Endodermal cell (in vitro differentiated cells): ENCODE measurements around the gene LRRK1. TPM values are rescaled to one million over a fixed set of nuclear protein-coding genes. Genes with fewer than 3 reads are reported as not detected.
A peak's percentile ranks its signal among the peaks of the same experiment; 100 is the strongest.

Source experiments
- DNase-seq: peaks from one replicate; pipeline ENCODE4 v3.0.0-alpha.2; 2017
- H3K27ac ChIP-seq: 2 replicates; pipeline ENCODE4 v1.5.1; 2013; ENCODE audit warnings: mild to moderate bottlenecking, low read depth, low read length, moderate library complexity
- H3K27me3 ChIP-seq: 2 replicates; pipeline ENCODE4 v1.6.1; 2013; ENCODE audit warnings: mild to moderate bottlenecking, low read length, moderate library complexity; ENCODE audit not compliant: insufficient read depth, control insufficient read depth, poor library complexity, severe bottlenecking
- H3K36me3 ChIP-seq: 2 replicates; pipeline ENCODE4 v1.7.0; 2013; ENCODE audit warnings: mild to moderate bottlenecking, low read length, moderate library complexity; ENCODE audit not compliant: control insufficient read depth, insufficient read depth
- H3K4me1 ChIP-seq: one replicate; pipeline ENCODE4 v1.7.0; 2013; ENCODE audit warnings: low read length; ENCODE audit not compliant: control insufficient read depth, insufficient read depth
- H3K4me3 ChIP-seq: 2 replicates; pipeline ENCODE4 v1.5.1; 2013; ENCODE audit warnings: mild to moderate bottlenecking, low read length, moderate library complexity
- H3K9ac ChIP-seq: 2 replicates; pipeline ENCODE4 v1.6.1; 2013; ENCODE audit warnings: mild to moderate bottlenecking, low read length, moderate library complexity; ENCODE audit not compliant: poor library complexity, severe bottlenecking; ENCODE audit errors: extremely low read depth
- H3K9me3 ChIP-seq: 2 replicates; pipeline ENCODE4 v1.6.1; 2013; ENCODE audit warnings: mild to moderate bottlenecking, low read length, moderate library complexity; ENCODE audit not compliant: control insufficient read depth
- H3K27ac Mint-ChIP-seq: 2 replicates; pipeline ENCODE4 v1.8.0; 2020; ENCODE audit warnings: mixed read lengths
- H3K27me3 Mint-ChIP-seq: 2 replicates; pipeline ENCODE4 v1.8.0; 2021; ENCODE audit warnings: mild to moderate bottlenecking, mixed read lengths; ENCODE audit not compliant: insufficient read depth
- H3K36me3 Mint-ChIP-seq: 2 replicates; pipeline ENCODE4 v1.8.0; 2020; ENCODE audit warnings: low read depth, mixed read lengths
- H3K4me1 Mint-ChIP-seq: 2 replicates; pipeline ENCODE4 v1.8.0; 2020; ENCODE audit warnings: mixed read lengths
- H3K4me3 Mint-ChIP-seq: 2 replicates; pipeline ENCODE4 v1.8.0; 2020; ENCODE audit warnings: mild to moderate bottlenecking, moderate library complexity, mixed read lengths
- H3K9me3 Mint-ChIP-seq: 2 replicates; pipeline ENCODE4 v1.8.0; 2020; ENCODE audit warnings: mild to moderate bottlenecking, mixed read lengths
- WGBS, 2 experiments: methylation state at CpG; one replicate each; pipeline versions ENCODE4 v1.1.5 to v1.1.7; 2013; ENCODE audit warnings: missing lambda C conversion rate in 2 of 2, mixed read lengths in 1 of 2; ENCODE audit not compliant: insufficient coverage in 1 of 2, insufficient read length in 1 of 2; 5-methylcytosine and 5-hydroxymethylcytosine counted together
- total RNA-seq, 2 donors: library from RNA; stranded (reverse); fragmentation: NEBNext Ultra II Directional in 1 of 2; extraction: Animal tissue kit (Norgen Biotek cat#: 25700) in 1 of 2; gene quantifications; 2 replicates in 1 of 2; 3 replicates in 1 of 2; pipeline ENCODE4 v1.2.1, GENCODE V29; 2021
- TF ChIP-seq, protein P1 (sequence below): fragments of 200-600 bp; sonication (generic); conservative IDR thresholded peaks from 2 replicates; pipeline ENCODE4 v1.5.0; 2021; ENCODE audit warnings: antibody characterized with exemption, mild to moderate bottlenecking

LRRK1 gene
- total RNA-seq, 2 donors from 2014 or later, result 2.7 to 5.1 TPM

GRCh38 chr15:101008158-101009139 lies 89.3 kb downstream of the LRRK1 start:
- TF ChIP-seq, protein P1, sequence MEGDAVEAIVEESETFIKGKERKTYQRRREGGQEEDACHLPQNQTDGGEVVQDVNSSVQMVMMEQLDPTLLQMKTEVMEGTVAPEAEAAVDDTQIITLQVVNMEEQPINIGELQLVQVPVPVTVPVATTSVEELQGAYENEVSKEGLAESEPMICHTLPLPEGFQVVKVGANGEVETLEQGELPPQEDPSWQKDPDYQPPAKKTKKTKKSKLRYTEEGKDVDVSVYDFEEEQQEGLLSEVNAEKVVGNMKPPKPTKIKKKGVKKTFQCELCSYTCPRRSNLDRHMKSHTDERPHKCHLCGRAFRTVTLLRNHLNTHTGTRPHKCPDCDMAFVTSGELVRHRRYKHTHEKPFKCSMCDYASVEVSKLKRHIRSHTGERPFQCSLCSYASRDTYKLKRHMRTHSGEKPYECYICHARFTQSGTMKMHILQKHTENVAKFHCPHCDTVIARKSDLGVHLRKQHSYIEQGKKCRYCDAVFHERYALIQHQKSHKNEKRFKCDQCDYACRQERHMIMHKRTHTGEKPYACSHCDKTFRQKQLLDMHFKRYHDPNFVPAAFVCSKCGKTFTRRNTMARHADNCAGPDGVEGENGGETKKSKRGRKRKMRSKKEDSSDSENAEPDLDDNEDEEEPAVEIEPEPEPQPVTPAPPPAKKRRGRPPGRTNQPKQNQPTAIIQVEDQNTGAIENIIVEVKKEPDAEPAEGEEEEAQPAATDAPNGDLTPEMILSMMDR, result peak; percentile 97
- H3K36me3 ChIP-seq, result no peaks in the 10 kb centered on the region
- Mint-ChIP-seq H3K36me3 (no peaks in the 10 kb centered on the region), H3K27me3 (peaks cover 10% of the 10 kb centered on the region), H3K27ac (peak overlapping the region; percentile 87), H3K4me1 (peaks cover 5% of the 10 kb centered on the region), H3K9me3 (peaks cover 20% of the 10 kb centered on the region), H3K4me3 (peak overlapping the region; percentile 72)
- peak; percentile 96 for DNase-seq
- no peak overlapping the region for H3K9ac ChIP-seq
- H3K27me3 ChIP-seq, result peaks cover 8% of the 10 kb centered on the region
- WGBS, 2 experiments, result 35 to 41% methylated on average over 18 to 48 of the region's 48 CpGs
- H3K27ac ChIP-seq, result no peak overlapping the region
- no peaks in the 10 kb centered on the region for H3K4me1 ChIP-seq
- H3K9me3 ChIP-seq, result peaks cover 12% of the 10 kb centered on the region
- H3K4me3 ChIP-seq, result peak overlapping the region; percentile 78

DNA sequence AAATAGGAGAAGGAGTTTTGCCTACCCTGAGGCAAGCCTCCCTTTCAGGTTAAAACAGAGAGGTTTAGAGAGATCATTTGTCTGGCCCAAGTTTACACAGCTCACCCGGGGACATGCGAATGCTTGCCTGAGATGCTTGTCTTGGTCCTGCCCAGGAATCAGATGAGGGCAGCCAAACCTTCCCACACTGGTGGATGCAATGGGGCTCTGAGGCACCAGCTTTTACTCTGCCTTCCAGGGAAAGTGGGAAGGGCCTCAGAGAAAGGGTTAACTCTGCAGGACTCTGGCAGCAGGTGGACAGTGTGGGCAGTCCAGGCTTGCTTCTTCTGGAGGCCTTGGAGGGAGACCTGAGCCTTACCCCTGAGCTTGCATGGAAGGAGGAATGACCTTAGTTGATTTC lies 90.0 kb downstream of the LRRK1 start:
- Mint-ChIP-seq H3K4me1 (peaks cover 10% of the 10 kb centered on the region), H3K9me3 (peaks cover 17% of the 10 kb centered on the region), H3K27ac (no peak overlapping the region), H3K27me3 (peaks cover 10% of the 10 kb centered on the region), H3K36me3 (no peaks in the 10 kb centered on the region), H3K4me3 (no peak overlapping the region)
- WGBS, 2 experiments, result 83 to 100% methylated on average over 1 to 2 of the region's 2 CpGs
- H3K4me1 ChIP-seq, result peaks cover 3% of the 10 kb centered on the region
- no peak overlapping the region for H3K27ac ChIP-seq
- peaks cover 8% of the 10 kb centered on the region for H3K27me3 ChIP-seq
- TF ChIP-seq, protein P1, result no peak
- peaks cover 12% of the 10 kb centered on the region for H3K9me3 ChIP-seq
- no peak overlapping the region for H3K4me3 ChIP-seq
- no peaks in the 10 kb centered on the region for H3K36me3 ChIP-seq
- no peak for DNase-seq
- H3K9ac ChIP-seq, result no peak overlapping the region

GRCh38 chr15:101010781-101011180 lies 91.6 kb downstream of the LRRK1 start:
- H3K4me1 ChIP-seq, result peaks cover 3% of the 10 kb centered on the region
- Mint-ChIP-seq H3K4me3 (no peak overlapping the region), H3K4me1 (peaks cover 16% of the 10 kb centered on the region), H3K9me3 (peaks cover 1% of the 10 kb centered on the region), H3K36me3 (no peaks in the 10 kb centered on the region), H3K27me3 (peaks cover 10% of the 10 kb centered on the region), H3K27ac (no peak overlapping the region)
- H3K9ac ChIP-seq, result no peak overlapping the region
- no peaks in the 10 kb centered on the region for H3K36me3 ChIP-seq
- TF ChIP-seq, protein P1, result no peak
- H3K4me3 ChIP-seq, result no peak overlapping the region
- peaks cover 2% of the 10 kb centered on the region for H3K9me3 ChIP-seq
- no peak overlapping the region for H3K27ac ChIP-seq
- WGBS, 2 experiments, result 90 to 97% methylated on average over 6 of the region's 6 CpGs
- peaks cover 8% of the 10 kb centered on the region for H3K27me3 ChIP-seq
- no peak for DNase-seq
